Measurements from ENCODE around the gene MBNL3.
"Not testable (repeated sequence)": the region's sequence is repeated elsewhere in the genome, so short reads cannot be mapped to it uniquely, and the experiment has no call there.

MBNL3 gene

DNA sequence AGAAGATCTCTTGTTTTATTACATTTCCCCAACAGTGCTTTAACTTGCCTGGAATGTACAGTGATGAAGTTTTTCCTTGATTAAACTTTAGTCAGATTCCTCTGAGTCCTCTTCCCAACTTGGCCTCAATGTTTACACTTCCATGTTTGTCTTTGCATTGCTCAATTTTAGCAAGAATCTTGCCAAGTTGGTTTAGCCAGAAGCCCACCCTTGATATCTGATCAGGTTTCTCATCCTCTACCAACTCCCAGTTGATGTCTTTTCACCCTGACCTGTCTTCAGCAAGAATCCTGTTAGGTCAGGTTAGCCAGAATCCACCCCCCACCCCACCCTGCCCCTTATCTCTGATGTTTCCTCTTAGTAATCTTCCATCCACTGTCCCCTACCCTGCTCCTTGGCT is 120.9 kb downstream of the MBNL3 start:
- no peak for DNase-seq

DNA sequence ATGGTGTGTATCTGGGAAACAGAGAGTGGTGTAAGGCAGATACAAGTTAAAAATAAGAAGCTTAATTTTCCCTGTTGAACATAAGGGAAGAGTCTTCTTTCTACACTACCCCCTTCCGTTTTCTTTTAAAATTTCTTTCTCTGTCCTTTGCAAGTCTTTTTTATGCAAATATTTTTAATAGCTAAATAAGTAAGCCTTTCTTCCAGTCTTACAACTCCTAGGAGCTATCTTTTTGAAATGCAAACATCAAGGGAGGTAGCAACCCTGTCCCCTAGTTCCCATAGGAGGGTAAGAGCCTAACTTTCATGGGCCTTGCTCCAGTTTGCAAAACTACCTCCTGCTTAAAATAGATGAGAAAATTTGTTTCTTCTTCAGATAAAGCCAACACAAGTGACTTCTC is 121.5 kb downstream of the MBNL3 start:
- DNase-seq, result no peak

DNA sequence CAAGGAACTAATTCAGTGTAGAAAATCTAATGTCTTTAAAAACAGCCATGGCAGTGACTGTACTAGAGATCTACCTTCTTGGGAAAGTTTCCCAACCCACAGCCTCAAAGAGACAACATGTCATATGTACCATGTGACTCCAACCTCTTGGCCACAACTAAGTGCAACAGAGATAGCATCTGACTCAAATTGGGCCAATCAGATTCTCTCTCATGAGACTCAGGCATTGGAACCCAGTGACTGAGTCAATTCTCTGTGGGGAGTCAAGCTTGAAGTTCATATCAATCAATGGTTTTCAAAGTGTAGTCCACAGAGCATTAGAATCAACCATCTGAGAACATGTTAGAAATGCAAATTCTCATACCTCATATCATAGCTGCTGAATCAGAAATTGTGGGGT is 123.3 kb downstream of the MBNL3 start:
- no peak for DNase-seq

DNA sequence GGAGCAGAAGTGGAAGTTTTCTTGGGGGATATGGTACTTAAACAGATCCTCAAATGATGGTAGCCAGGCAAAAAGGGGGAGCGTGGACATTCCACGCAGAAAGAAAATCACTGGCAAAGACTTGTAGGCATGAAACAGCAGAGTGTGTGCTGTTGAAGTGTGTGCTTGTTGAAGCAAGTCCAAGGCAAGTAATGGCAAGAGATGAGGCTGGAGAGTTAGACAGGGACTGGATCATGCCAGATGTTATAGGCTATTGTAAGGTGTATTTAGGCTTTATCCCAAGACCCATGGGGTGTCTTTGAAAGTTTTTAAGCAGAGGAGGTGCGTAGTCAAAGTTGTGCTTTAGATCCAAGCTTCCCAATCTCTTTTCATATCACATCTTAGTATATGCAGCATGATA is 124.5 kb downstream of the MBNL3 start:
- DNase-seq, result no peak

DNA sequence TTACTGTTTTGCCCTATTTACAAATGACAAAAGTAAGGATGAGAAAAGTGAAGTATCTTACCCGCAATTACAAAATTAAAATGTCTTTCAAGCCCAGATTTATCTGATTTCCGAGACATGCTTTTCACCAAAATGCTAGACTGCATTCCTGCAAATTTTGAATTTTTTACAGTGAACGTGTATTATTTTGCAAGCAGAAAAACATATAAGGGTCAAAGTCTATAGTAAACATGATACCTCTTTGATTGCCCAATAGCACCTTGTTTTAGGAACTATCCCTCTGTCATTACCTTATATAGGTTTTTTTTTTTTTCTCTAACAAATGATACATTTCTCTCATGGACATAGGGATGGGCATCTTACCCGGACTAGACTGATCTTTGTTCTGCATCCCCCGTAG is 135.4 kb downstream of the MBNL3 start:
- DNase-seq, result no peak

DNA sequence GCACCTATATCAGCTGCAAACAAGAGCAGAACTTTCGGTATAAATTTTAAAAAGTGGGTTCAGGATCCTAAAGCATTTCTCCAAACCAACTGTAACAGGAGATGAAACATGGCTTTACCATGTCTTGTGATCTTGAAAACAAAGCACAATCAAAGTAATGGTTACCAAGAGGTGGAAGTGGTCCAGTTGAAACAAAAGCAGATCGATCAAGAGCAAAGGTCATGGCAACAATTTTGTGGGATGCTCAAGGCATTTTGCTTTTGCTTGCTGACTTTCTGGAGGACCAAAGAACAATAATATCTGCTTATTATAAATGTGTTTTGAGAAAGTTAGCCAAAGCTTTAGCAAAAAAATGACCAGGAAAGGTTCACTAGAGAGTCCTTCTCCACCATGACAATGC is 152.7 kb downstream of the MBNL3 start:
- DNase-seq, result no peak

DNA sequence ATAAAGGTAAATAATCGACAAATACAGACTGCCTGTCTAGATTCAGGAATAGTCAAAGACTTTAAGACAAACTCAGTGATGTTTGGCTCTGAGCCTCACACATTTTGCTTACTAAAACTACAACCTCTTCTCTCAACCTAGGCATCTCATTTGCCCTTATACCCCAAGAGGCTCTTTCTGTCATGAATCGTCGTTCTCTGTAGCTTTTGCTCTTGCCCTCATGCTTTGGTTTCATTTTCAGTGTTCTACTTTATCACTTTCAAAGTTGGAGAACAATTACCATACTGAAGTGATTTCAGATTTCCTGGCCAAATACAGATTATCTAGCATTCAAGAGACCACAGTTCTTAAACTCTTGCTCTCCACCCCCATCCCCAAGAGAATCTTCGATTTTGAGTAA is 155.5 kb downstream of the MBNL3 start:
- DNase-seq, result no peak

DNA sequence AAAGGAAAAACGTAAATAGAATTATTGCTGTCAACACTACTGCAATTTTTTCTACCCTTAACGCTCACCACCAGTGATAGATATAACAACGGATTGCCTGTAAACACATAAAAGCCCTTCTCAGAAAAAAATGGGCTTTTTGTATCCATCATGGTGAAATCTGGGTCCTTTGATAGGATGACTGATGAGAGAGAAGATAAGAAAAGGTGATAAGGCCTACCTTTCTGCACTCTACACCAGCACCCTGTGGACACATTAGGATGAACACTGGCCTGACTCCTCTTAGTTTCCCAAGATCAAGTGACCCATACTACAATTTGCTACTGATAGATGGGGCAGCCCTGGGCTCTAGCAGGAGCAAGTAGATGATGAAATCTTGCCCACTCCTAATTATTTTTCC is 157.3 kb downstream of the MBNL3 start:
- no peak for DNase-seq

DNA sequence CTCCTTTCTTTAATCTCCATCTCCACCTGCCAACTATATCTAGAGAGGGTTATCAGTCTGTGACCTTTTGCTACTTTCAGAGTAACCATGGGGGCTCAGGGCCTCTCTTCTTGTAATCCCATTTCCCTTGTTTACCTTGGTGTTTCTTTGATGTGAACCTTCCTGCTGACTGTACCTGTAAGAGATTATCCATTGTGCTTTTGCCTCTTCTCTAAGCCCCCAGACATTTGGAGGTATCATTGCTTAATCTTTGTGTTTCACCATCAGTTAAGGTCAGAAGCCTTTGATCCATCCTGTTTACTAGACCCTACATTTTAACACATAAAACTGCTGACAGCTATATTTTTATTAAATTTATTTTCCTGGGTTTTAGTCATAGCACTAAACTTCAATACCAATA is 157.8 kb downstream of the MBNL3 start:
- no peak for DNase-seq

DNA sequence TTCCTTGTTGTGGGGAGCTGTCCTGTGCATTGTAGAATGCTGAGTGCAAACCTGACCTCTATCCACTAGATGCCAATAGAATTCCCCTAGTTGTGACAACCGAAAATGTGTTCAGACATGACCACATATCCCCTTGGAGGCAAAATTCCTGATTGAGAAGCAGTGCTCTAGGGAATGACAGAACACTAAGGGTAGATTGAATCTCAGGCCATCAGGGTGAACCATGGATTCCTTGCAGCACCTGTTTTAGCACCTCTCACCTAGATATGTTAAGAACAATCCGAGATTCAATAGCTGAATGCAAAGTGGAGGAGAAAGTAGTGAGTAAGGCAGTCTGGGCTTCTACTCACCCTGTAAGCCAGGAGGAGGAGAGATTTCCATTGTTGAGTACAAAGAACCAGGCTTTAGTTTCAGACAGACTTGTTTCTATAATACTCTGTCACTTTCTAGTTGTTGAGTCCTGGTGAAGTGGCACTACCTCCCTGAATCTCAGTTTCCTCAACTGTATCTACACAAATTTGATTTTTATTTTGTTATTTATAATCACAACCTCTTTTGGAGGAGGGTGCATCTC is 158.6 kb downstream of the MBNL3 start:
- no peak for DNase-seq

DNA sequence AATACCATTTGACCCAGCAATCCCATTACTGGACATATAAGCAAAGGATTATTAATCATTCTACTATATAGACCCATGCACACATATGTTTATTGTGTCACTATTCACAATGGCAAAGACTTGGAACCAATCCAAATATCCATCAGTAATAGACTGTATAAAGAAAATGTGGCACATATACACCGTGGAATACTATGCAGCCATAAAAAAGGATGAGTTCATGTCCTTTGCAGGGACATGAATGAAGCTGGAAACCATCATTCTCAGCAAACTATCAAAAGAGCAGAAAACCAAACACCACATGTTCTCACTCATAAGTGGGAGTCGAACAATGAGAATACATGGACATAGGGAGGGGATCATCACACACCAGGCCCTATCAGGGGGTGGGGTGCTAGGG is 161.9 kb downstream of the MBNL3 start:
- DNase-seq, result not testable (repeated sequence)
